Body of pancreas (tissue), 4 donors: Measurements from ENCODE around the gene ZNF816. TPM values are rescaled to one million over a fixed set of nuclear protein-coding genes. Genes with fewer than 3 reads are reported as not detected.

Experiments
- ATAC-seq: fragments of 150-250 bp; one replicate; pipeline ENCODE4 v1.9.1; 2016
- DNase-seq, 4 donors: peaks; one replicate each; pipeline ENCODE4 v3.0.0-alpha.2; 2019
- H3K27ac ChIP-seq, 4 donors: fragments of 200-600 bp; sonication (generic); 1 replicate in 3 of 4; 2 replicates in 1 of 4; pipeline versions ENCODE4 v1.5.1 to v1.6.1; 2016 to 2019; ENCODE audit warnings: mild to moderate bottlenecking in 1 of 4, mixed read lengths in 1 of 4, moderate library complexity in 1 of 4
- H3K27me3 ChIP-seq, 2 donors: fragments of 200-600 bp; sonication (generic); one replicate each; pipeline ENCODE4 v1.6.0; 2016; ENCODE audit warnings: mild to moderate bottlenecking in 1 of 2
- H3K36me3 ChIP-seq, 2 donors: fragments of 200-600 bp; sonication (generic); replicated peaks in 1 of 2; 2 replicates each; pipeline ENCODE4 v1.5.1; 2016; ENCODE audit warnings: low read depth in 2 of 2; ENCODE audit not compliant: insufficient read depth in 1 of 2
- H3K4me1 ChIP-seq: fragments of 200-600 bp; sonication (generic); one replicate; pipeline ENCODE4 v1.6.0; 2016
- H3K4me3 ChIP-seq, 2 donors: fragments of 200-600 bp; sonication (generic); 1 replicate in 1 of 2; 2 replicates in 1 of 2; pipeline ENCODE4 v1.5.1; 2016 to 2019
- H3K9me3 ChIP-seq, 3 donors: fragments of 200-600 bp; sonication (generic); 1 replicate in 2 of 3; 2 replicates in 1 of 3; pipeline ENCODE4 v1.5.1; 2016
- CTCF ChIP-seq, 7 experiments: fragments of 450-650 bp in 4 of 7; fragments of 200-600 bp in 3 of 7; sonication (generic) in 3 of 7; IDR thresholded peaks; one replicate each; pipeline ENCODE4 v1.5.1; 2016 to 2019; ENCODE audit warnings: antibody characterized with exemption in 7 of 7
- POLR2A ChIP-seq, 3 donors: fragments of 450-650 bp; IDR thresholded peaks; one replicate each; pipeline ENCODE4 v1.6.1; 2016; ENCODE audit warnings: antibody characterized with exemption in 3 of 3, mild to moderate bottlenecking in 2 of 3
- WGBS, 2 donors: methylation state at CpG; one replicate each; pipeline ENCODE4 v1.1.5; 2017; 5-methylcytosine and 5-hydroxymethylcytosine counted together
- intact Hi-C: fragments of 100-400 bp; cut with DNase I; formaldehyde crosslinking; loops from one replicate; pipeline ENCODE4 v1.15.1; 2023
- total RNA-seq, 2 donors: library from RNA; depleted of rRNA; stranded (reverse); fragments of >200 nt; gene quantifications; one replicate each; pipeline ENCODE4 v1.1.0, GENCODE V29; 2016

The ZNF816 gene
- total RNA-seq, 2 donors from 2014 or later, result 4.9 to 7.5 TPM

- ATAC-seq (no peak), DNase-seq (no peak)
- Histone ChIP-seq H3K27me3 (no peaks in the 10 kb centered on the region), H3K27ac (no peak overlapping the region), H3K36me3 (peaks cover 0 to 3% of the 10 kb centered on the region in 2 donors), H3K4me3 (no peak overlapping the region), H3K9me3 (peaks cover 0 to 7% (median 0%) of the 10 kb centered on the region in 3 donors), H3K4me1 (peaks cover 24% of the 10 kb centered on the region)
- TF ChIP-seq POLR2A (IDR thresholded peaks at IDR 0.05), result no peak
- TF ChIP-seq CTCF (IDR thresholded peaks at IDR 0.05), result no peak
- intact Hi-C loops, result no loop called here
- 59 to 64% methylated on average over 3 of the region's 3 CpGs for WGBS, 2 donors
Observed at GRCh38 chr19:52901842-52902241, 60.8 kb downstream of the ZNF816 start.

Other genes starting within 250 kb of the ZNF816 start
- 10 to 100 TPM in 1 of 2 donors, 1 to 10 TPM in 1; 6.0 to 19.8 TPM for gene ZNF611, start 227.8 kb downstream of the ZNF816 start, total RNA-seq
- 10 to 100 TPM in 1 of 2 donors, 1 to 10 TPM in 1; 7.3 to 10.9 TPM for gene ZNF600, start 176.1 kb downstream of the ZNF816 start, total RNA-seq
- 1 to 10 TPM; 5.3 to 7.3 TPM for gene ZNF28, start 141.2 kb downstream of the ZNF816 start, total RNA-seq
- gene ZNF468, start 105.3 kb downstream of the ZNF816 start, total RNA-seq, result 10 to 100 TPM in 1 of 2 donors, 1 to 10 TPM in 1; 6.6 to 16.1 TPM
- 1 to 10 TPM; 2.3 to 9.2 TPM for gene ZNF320, start 65.2 kb downstream of the ZNF816 start, total RNA-seq
- 1 to 10 TPM; 6.3 to 6.7 TPM for gene ZNF888, start 39.5 kb downstream of the ZNF816 start, total RNA-seq
- not detected for gene ERVV-1, start 51.0 kb upstream of the ZNF816 start, total RNA-seq
- not detected for gene ERVV-2, start 81.9 kb upstream of the ZNF816 start, total RNA-seq
- gene ZNF160, start 140.5 kb upstream of the ZNF816 start, total RNA-seq, result 10 to 100 TPM; 16.6 to 32.3 TPM
- gene ZNF415, start 170.0 kb upstream of the ZNF816 start, total RNA-seq, result 1 to 10 TPM; 3.9 to 6.9 TPM
- gene ZNF347, start 196.2 kb upstream of the ZNF816 start, total RNA-seq, result 1 to 10 TPM; 4.0 to 9.9 TPM
- 1 to 10 TPM in 1 of 2 donors, under 1 TPM in 1; 0.78 to 3.3 TPM for gene ZNF665, start 230.5 kb upstream of the ZNF816 start, total RNA-seq